GOT3 (cell line): ENCODE results near the gene SPDYE6.
A peak's percentile ranks its signal among the peaks of the same experiment; 100 is the strongest.
"Not testable (repeated sequence)": the region's sequence is repeated elsewhere in the genome, so short reads cannot be mapped to it uniquely, and the experiment has no call there.

Experiments used
- DNase-seq: peaks from one replicate; lab custom pipeline; 2025; ENCODE audit warnings: mixed read lengths; lab: John Stamatoyannopoulos, UW

Gene SPDYE6

GRCh38 chr7:102364394-102364886 is 8.2 kb upstream of the SPDYE6 start:
- DNase-seq = not testable (repeated sequence)

DNA sequence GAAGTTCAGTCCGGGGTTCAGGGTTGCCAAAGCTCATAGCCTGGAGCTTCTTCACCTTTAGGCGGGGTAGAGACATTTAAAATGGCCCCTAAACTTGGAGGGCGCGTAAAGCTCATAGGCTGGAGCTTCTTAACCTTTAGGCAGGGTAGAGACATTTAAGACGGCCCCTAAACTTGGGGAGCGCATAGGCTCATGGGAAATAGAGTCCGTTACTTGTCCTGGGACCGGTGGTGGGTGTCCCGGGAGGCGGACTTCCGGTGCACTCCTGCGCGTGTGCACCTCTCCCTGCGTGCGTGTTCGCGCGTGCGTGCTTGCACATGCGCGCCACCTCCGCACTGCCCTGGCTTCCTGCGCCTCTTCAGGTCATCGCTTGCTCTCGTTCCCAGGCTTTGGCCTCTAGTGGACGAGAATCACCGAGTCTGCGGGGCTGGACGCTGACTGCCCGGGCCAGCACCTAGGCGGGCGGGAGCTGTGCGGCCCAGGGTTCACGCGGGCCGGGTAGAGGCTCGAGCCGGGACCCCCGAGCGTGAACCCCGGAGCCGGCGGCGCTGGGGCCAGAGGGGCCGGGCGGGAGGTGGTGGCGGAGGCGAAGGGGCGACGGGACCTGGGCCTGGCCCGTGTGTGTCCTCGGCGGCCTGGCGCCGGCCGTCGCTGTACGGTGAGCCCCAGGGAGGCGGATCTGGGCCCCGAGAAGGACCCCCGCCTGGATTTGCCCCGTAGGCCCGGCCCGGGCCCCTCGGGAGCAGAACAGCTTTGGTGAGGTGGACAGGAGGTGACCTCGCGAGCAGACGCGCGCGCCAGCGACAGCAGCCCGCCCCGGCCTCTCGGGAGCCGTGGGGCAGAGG is 7.5 kb upstream of the SPDYE6 start:
- DNase-seq = peak; percentile 86

DNA sequence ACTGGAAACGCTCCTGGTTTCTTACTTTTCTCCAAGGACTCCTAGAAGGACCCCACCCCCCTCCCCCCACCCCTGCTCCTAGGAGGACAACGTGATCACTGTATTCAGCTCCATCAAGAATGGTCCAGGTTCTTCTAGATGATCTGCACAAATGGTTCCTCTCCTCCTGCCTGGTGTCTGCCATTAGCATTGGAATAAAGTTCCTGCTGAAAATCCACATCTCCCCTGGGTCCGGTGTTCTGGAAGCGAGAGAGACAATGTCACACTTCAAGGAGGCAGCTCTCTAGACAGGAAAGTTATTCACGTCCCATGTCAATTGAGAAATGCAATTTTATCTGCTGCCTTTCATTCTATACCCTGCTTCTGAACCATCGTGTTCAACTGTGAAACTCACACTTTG is 9.3 kb downstream of the SPDYE6 start:
- DNase-seq = not testable (repeated sequence)

- DNase-seq = not testable (repeated sequence)
Observed at GRCh38 chr7:102340599-102341368, 15.5 kb downstream of the SPDYE6 start.

DNA sequence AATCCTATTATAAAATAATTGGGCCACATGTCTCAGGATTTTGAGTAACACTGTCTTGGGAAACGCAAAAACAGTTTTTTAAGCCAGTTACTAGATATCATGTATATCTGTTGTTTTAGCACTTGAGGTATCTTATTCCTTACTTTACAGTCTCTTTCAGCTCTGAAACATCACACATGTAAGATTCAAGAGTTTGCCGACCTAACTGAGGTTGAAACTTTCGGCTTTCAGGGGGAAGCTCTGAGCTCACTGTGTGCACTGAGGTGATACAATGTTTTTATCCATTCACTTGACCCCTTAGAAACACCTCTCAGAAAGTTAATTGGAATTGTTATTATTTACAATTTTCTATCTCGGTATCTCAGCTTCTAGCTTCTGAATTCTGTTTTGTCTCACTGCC is 18.8 kb downstream of the SPDYE6 start:
- not testable (repeated sequence) for DNase-seq

DNA sequence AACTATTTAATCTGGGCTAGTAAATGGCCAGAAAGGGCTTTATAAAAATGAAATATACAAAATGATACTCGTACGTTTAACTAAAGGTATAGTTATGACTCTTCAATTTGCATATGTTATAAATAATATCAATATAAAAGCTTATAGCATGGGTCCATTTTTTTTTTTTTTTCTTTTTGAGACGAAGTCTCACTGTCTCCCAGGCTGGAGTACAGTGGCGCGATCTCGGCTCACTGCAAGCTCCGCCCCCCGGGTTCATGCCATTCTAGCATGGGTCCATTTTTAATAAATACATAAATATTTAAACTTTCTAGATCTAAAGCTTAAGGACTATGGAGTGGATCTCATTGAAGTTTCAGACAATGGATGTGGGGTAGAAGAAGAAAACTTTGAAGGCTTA is 19.2 kb downstream of the SPDYE6 start:
- DNase-seq = not testable (repeated sequence)

DNA sequence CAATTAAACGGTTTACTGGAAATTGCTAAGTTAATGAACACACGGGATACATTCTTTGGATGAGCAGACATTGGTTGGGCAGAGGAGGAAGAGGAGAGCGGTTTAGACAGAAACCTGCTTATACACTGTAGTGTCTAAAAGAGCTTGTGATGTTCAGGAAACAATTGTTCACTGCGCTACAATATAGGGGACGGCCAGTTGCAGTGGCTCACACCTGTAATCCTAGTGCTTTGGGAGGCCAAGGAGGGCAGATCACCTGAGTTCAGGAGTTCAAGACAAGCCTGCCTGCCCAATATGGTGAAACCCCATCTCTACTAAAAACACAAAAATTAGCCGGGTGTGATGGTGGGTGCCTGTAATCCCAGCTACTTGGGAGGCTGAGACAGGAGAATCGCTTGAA is 20.7 kb downstream of the SPDYE6 start:
- DNase-seq = not testable (repeated sequence)

DNA sequence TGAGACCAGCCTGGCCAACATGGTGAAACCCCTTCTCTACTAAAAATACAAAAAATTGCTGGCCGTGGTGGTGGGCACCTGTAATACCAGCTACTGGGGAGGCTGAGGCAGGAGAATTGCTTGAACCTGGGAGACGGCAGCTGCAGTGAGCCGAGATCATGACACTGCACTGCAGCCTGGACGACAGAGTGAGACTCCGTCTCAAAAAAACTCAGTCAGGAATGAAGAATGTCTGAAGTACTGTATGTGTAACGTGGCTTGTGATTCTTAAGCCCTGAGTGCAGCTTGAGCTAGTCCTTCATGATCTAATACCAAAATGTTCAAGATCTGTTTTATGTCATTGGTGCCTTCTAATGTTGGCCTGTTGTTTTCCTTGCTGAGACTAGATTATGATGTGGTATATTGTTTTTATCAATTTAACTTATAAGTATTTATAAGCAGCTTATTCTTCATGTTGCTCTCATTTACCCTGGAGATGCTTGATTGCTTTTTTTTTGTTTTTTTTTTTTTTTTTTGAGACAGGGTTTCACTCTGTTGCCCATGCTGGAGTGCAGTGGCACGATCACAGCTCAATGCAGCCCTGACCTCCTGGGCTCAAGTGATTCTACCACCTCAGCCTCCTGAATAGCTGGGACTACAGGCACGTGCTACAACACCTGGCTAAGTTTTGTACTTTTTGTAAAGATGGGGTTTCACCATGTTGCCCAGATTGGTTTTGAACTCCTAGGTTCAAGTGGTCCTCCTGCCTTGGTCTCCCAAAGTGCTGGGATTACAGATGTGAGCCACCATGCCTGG is 25.4 kb downstream of the SPDYE6 start:
- not testable (repeated sequence) for DNase-seq

DNA sequence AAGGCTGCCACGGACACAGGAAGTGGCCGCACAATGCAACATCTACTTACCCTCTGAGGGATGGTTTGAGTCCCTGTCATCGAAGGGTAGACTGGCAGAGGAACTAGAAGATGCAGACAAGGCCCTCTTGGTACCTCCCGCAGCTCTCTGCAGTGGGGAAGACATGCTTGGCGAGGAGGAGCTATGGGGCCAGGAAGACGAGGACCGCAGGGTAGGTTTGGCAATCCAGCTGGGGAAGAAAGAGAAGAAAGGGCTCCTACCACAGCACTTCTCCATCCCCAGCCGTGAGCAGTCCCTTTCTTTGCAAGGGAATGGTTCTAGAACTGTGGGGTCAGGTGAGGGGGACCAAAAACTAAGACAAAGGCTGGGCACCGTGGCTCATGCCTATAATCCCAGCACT is 26.9 kb downstream of the SPDYE6 start:
- DNase-seq = not testable (repeated sequence)

GRCh38 chr7:102328863-102329262 is 27.4 kb downstream of the SPDYE6 start:
- DNase-seq = not testable (repeated sequence)

DNA sequence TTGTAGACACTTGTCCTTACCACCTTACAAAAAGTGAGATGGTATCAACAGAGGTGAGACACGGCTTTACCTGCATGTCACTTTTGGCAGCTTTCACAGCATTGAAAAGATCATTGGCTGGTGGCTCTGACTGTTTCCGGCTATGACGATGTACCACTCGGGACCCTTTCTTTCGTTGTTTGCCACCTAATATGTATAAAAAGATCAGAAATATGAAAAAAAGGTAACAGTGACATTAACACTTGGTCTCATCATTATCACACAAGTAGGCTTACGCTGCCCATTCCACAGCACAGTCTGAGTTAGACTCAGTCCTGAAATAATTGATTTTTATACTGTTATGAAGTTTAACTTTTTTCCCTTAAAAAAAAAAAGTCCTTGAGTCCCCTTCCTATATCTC is 29.1 kb downstream of the SPDYE6 start:
- DNase-seq = not testable (repeated sequence)

DNA sequence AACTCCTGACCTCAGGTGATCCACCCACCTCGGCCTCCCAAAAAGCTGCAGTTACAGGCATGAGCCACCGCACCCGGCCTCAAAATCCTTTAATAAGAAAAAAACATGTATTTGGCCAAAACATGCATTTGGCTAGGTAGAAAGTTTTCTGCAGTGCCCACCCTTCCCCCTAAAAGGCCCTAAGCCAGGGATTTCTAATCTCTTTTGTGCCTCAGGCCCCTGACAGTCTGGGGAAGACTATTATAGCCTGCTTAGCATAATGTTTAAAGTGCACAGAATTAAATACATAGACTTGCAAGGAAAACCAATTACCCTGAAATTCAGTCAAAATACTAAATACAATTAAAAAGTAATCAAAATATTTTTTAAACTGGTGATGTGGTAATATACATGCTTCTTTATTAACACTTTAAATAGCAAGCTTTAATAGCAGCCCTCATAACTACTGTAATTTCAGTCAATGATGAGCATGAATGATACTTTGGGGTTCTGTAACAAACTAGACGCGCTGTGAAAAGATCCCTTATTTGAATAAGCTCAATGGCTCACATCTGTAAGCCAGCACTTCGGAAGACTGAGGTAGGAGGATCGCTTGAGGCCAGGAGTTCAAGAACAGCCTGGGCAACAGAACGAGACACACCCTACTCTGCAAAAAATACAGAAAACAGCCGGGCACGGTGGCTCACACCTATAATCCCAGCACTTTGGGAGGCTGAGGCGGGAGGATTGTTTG is 29.9 kb downstream of the SPDYE6 start:
- no peak for DNase-seq

DNA sequence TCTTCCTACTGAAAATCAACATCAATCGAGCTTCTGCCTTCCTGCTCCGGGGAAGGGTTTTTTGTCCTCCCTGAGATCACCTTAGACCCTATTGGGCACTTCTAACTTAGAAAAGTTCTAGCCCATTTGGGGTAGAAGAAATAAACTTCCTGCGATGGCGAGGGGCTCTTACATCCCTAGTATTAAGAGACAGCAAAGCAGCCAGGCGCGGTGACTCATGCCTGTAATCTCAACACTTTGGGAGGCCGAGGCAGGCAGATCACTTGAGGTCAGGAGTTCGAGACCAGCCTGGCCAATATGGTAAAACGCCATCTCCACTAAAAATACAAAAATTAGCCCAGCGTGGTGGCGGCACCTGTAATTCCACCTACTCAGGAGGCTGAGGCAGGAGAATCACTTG is 31.1 kb downstream of the SPDYE6 start:
- not testable (repeated sequence) for DNase-seq

GRCh38 chr7:102323914-102324195 is 32.4 kb downstream of the SPDYE6 start:
- DNase-seq = no peak

DNA sequence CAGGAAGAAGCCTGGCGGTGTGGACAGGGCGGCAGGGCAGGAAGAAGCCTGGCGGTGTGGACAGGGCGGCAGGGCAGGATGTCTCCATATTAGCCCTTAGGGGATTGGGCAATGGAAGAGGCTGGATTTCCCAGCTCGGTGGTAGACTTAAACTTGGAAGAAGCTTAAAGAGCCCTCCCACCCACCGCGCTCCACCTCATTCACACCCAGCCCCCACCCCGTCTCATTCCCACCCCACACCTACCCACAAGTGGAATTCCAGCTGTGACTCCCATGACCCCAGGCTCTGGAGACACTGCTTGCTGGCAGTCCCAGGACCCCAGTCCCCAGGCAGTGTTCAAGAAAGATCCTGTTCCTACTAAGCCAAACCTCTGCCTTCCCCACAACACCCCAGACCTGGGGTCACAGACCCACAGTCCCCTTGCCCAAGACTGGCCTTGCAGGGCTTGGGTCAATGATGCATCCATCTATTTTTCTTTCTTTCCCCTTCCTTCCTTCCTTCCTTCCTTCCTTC is 34.0 kb downstream of the SPDYE6 start:
- DNase-seq = no peak

DNA sequence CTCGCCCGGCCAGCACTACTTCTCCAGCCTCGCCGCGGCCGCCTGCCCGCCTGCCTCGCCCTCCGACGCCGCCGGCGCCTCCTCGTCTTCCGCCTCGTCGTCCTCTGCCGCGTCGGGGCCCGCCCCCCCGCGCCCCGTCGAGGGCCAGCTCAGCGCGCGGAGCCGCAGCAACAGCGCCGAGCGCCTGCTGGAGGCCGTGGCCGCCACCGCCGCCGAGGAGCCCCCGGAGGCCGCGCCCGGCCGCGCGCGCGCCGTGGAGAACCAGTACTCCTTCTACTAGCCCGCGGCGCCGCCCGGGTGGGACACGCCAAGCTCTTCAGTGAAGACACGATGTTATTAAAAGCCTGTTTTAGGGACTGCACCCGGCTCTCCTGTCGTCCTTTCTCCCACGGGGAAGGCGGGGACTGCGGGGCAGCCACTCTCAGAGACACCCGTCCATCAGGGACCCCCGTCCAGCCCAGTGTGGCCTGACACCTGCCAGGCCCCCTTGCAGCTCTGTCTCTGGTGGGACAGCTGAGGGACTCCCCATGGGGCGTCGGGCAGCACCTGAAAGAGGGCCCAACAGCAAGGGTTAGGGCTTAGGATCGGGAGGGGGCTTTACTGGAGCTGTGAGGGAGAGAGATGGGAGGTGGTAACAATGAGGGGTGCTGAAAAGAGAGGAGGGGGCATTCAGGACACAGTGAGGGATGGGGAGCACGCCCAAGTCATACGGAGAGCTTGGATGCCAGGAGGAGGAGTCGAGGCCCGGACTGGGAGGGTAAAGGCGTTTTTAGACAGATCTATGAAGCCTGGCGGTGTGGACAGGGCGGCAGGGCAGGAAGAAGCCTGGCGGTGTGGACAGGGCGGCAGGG is 34.7 kb downstream of the SPDYE6 start:
- no peak for DNase-seq

DNA sequence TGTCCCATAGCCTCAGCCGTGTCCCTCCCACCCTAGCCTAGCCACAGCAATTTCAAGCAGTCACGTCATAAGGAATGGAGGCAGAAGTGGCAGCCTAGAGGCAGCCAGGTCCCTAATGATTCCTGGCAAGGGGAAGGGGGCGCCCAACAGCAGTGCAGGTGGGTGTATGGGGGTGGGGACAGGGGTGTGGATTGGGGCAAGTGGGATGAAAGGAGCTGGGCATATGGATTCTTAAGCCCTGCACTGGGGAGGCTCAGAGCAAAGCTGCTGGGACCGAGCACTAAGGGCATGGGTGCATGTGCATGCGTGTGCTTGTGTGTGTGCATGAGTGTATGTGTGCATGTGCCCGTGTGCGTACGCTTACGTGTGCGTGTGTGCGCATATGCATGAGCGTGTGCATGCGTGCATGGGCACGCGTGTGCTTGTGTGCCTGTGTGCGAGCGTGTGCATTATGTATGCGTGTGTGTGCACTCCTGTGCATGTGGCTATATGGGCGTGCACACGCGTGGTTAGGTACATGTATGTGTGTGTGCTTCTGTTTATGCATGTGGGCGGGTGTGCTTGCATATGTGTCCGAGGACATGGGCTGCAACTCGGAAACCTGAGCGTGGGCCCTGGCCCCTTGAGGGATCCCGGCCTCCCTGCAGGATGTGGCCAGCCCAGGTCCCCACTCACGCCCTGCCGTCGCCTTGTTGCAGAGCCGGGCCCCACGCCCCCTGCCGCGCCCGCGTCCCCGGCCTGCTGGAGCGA is 35.5 kb downstream of the SPDYE6 start:
- no peak for DNase-seq

DNA sequence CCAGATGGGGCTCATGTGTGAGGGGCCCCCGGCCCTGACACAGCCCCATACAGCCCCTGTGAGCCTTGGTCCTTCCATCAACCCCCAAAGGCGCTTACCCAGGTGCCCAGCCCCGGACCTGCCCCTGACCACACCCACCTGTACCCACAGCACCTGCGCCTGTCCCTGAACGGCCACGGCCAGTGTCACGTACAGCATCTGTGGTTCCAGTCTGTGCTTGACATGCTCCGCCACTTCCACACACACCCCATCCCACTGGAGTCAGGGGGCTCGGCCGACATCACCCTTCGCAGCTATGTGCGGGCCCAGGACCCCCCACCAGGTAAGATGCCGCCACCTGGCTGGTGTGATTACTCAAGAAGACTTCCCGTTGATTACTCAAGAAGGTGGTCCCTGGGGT is 36.1 kb downstream of the SPDYE6 start:
- DNase-seq = no peak

DNA sequence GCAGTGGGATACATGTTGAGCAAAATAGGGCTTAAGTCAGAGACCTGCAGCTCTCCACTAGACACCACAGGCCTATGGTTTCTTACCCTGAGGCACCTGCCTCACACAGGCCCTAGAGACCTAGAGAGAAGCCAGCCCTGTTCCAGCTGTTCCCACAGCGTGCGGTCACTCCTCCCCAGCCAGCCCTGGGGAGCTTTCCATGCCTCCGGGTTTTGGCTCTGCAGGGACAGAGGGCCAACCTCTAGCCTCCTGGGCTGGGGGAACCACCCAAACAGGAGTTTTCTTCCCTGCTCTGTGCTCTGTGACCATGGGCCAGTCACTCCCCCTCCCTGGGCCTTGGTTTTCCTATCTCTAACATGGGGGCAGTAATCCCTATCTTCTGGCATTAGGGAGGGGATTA is 36.6 kb downstream of the SPDYE6 start:
- no peak for DNase-seq

DNA sequence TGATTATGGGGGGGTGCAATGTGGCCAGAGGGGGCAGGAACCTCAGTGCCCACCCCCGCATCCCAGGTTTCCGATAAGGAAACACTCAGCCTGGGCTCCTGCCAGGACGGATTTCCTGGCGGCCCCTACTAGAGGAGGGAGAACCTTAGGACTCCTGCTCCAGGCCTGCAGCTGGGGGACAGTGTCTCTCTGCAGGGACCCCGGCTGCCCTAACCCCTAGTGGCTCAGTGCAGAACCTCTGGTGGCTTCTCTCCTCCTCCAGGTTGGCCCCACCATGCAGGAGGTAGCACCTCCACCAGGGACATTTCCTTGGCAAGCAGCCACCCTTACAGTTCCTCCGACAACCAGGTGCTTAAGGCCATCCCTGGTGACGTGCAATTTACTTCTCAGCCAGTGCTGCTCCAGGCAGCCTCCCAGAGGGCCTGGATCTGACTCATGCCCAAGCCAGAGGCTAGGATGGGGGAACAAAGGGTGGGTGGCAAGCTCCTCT is 37.7 kb downstream of the SPDYE6 start:
- no peak for DNase-seq
